H9 (cell line): ENCODE data around the gene LMO3. TPM values are rescaled to one million over a fixed set of nuclear protein-coding genes. Genes with fewer than 3 reads are reported as not detected.

Experiments used
- DNase-seq: peaks from one replicate; pipeline ENCODE4 v3.0.0-alpha.2; 2017
- H2AFZ ChIP-seq: one replicate; pipeline ENCODE4 v1.6.1; 2013; ENCODE audit warnings: mild to moderate bottlenecking, low read length, control low read depth, moderate library complexity
- H2AK5ac ChIP-seq: 2 replicates; pipeline ENCODE4 v1.6.1; 2013; ENCODE audit warnings: low read length, control low read depth, mixed read lengths; ENCODE audit not compliant: insufficient read length
- H2BK120ac ChIP-seq: one replicate; pipeline ENCODE4 v1.6.1; 2013; ENCODE audit warnings: low read depth, mild to moderate bottlenecking, low read length, control low read depth, inconsistent platforms; ENCODE audit not compliant: poor library complexity, severe bottlenecking
- H2BK12ac ChIP-seq: 2 replicates; pipeline ENCODE4 v1.6.1; 2013; ENCODE audit warnings: low read length, control low read depth, mixed read lengths, low read depth; ENCODE audit not compliant: insufficient read length
- H2BK15ac ChIP-seq: 2 replicates; pipeline ENCODE4 v1.6.1; 2013; ENCODE audit warnings: low read depth, low read length, control low read depth
- H2BK20ac ChIP-seq: one replicate; pipeline ENCODE4 v1.6.1; 2013; ENCODE audit warnings: low read depth, mild to moderate bottlenecking, low read length, control low read depth, inconsistent platforms; ENCODE audit not compliant: poor library complexity, severe bottlenecking
- H2BK5ac ChIP-seq: 2 replicates; pipeline ENCODE4 v1.6.1; 2013; ENCODE audit warnings: low read length, control low read depth, mixed read lengths; ENCODE audit not compliant: insufficient read length
- H3K14ac ChIP-seq: 2 replicates; pipeline ENCODE4 v1.6.1; 2013; ENCODE audit warnings: low read length, control low read depth; ENCODE audit not compliant: insufficient read depth
- H3K18ac ChIP-seq: 2 replicates; pipeline ENCODE4 v1.6.1; 2013; ENCODE audit warnings: low read depth, mild to moderate bottlenecking, mixed read lengths, low read length, control low read depth; ENCODE audit not compliant: insufficient read length
- H3K23ac ChIP-seq: 2 replicates; pipeline ENCODE4 v1.6.1; 2013; ENCODE audit warnings: low read length, control low read depth, mixed read lengths, low read depth; ENCODE audit not compliant: insufficient read length
- H3K23me2 ChIP-seq: 2 replicates; pipeline ENCODE4 v1.6.1; 2013; ENCODE audit warnings: low read depth, mild to moderate bottlenecking, mixed read lengths, low read length, control low read depth; ENCODE audit not compliant: insufficient read length, poor library complexity, severe bottlenecking
- H3K27ac ChIP-seq: 2 replicates; pipeline ENCODE4 v1.5.1; 2013; ENCODE audit warnings: low read length, control low read depth, mixed read lengths, low read depth; ENCODE audit not compliant: insufficient read length
- H3K27me3 ChIP-seq: 2 replicates; pipeline ENCODE4 v1.6.1; 2013; ENCODE audit warnings: low read length, control low read depth, inconsistent platforms; ENCODE audit not compliant: insufficient read depth
- H3K4ac ChIP-seq: 2 replicates; pipeline ENCODE4 v1.6.1; 2013; ENCODE audit warnings: low read depth, mild to moderate bottlenecking, control low read depth, inconsistent platforms, low read length, moderate library complexity
- H3K4me1 ChIP-seq: 2 replicates; pipeline ENCODE4 v1.6.1; 2013; ENCODE audit warnings: low read length, control low read depth, inconsistent platforms; ENCODE audit not compliant: insufficient read depth
- H3K4me2 ChIP-seq: 2 replicates; pipeline ENCODE4 v1.6.1; 2013; ENCODE audit warnings: low read length, control low read depth, mixed read lengths; ENCODE audit not compliant: insufficient read length, insufficient read depth
- H3K56ac ChIP-seq: 2 replicates; pipeline ENCODE4 v1.6.1; 2013; ENCODE audit warnings: low read depth, mild to moderate bottlenecking, mixed read lengths, low read length, control low read depth; ENCODE audit not compliant: insufficient read length
- H3K79me1 ChIP-seq: 2 replicates; pipeline ENCODE4 v1.6.1; 2013; ENCODE audit warnings: low read depth, mild to moderate bottlenecking, moderate library complexity, low read length, control low read depth, inconsistent platforms; ENCODE audit not compliant: insufficient read depth, poor library complexity, severe bottlenecking
- H3K79me2 ChIP-seq: 2 replicates; pipeline ENCODE4 v1.6.1; 2013; ENCODE audit warnings: low read length, control low read depth, inconsistent platforms; ENCODE audit not compliant: insufficient read depth
- H3K9ac ChIP-seq: 2 replicates; pipeline ENCODE4 v1.6.1; 2013; ENCODE audit warnings: low read length, control low read depth, mixed read lengths; ENCODE audit not compliant: insufficient read length; ENCODE audit errors: extremely low read depth
- H3K9me3 ChIP-seq: one replicate; pipeline ENCODE4 v1.6.1; 2013; ENCODE audit warnings: low read depth, low read length, inconsistent platforms; ENCODE audit not compliant: control insufficient read depth
- H3T11ph ChIP-seq: one replicate; pipeline ENCODE4 v1.6.1; 2013; ENCODE audit warnings: mild to moderate bottlenecking, low read length, control low read depth, inconsistent platforms
- H4K20me1 ChIP-seq: one replicate; pipeline ENCODE4 v1.6.1; 2013; ENCODE audit not compliant: control insufficient read depth, insufficient read length, insufficient read depth
- H4K5ac ChIP-seq: 2 replicates; pipeline ENCODE4 v1.6.1; 2013; ENCODE audit warnings: low read depth, mild to moderate bottlenecking, mixed read lengths, low read length, control low read depth; ENCODE audit not compliant: insufficient read length
- H4K8ac ChIP-seq: replicated peaks from 2 replicates; pipeline ENCODE4 v1.6.1; 2013; ENCODE audit warnings: low read length, control low read depth, mixed read lengths, low read depth; ENCODE audit not compliant: insufficient read length
- H4K91ac ChIP-seq: 2 replicates; pipeline ENCODE4 v1.6.1; 2013; ENCODE audit warnings: low read depth, mild to moderate bottlenecking, moderate library complexity, mixed read lengths, low read length, control low read depth; ENCODE audit not compliant: insufficient read length
- H3K27ac Mint-ChIP-seq, 3 experiments: 2 replicates in 2 of 3; 3 replicates in 1 of 3; pipeline ENCODE4 v1.8.0; 2020 to 2021; ENCODE audit warnings: mixed read lengths in 3 of 3, mild to moderate bottlenecking in 1 of 3, moderate library complexity in 1 of 3
- H3K27me3 Mint-ChIP-seq: 2 replicates; pipeline ENCODE4 v1.8.0; 2021; ENCODE audit warnings: low read depth, mild to moderate bottlenecking, moderate library complexity, mixed read lengths
- H3K36me3 Mint-ChIP-seq, 3 experiments: 2 replicates in 2 of 3; 3 replicates in 1 of 3; pipeline ENCODE4 v1.8.0; 2020 to 2021; ENCODE audit warnings: low read depth in 3 of 3, mixed read lengths in 3 of 3; ENCODE audit not compliant: insufficient read depth in 1 of 3
- H3K4me1 Mint-ChIP-seq, 2 experiments: 2 replicates each; pipeline ENCODE4 v1.8.0; 2020; ENCODE audit warnings: mixed read lengths in 2 of 2
- H3K4me3 Mint-ChIP-seq, 2 experiments: 2 replicates in 1 of 2; 3 replicates in 1 of 2; pipeline ENCODE4 v1.8.0; 2020 to 2021; ENCODE audit warnings: mild to moderate bottlenecking in 2 of 2, mixed read lengths in 2 of 2, moderate library complexity in 1 of 2
- H3K9me3 Mint-ChIP-seq, 2 experiments: 2 replicates in 1 of 2; 3 replicates in 1 of 2; pipeline ENCODE4 v1.8.0; 2020; ENCODE audit warnings: mild to moderate bottlenecking in 2 of 2, mixed read lengths in 2 of 2, moderate library complexity in 1 of 2
- CTCF ChIP-seq: fragments of 200-600 bp; sonication (generic); conservative IDR thresholded peaks from 3 replicates; pipeline ENCODE4 v1.8.0; 2021; ENCODE audit warnings: antibody characterized with exemption, mild to moderate bottlenecking
- total RNA-seq: library from RNA; stranded (reverse); gene quantifications from 2 replicates; pipeline ENCODE4 v1.2.1, GENCODE V29; 2021

Gene LMO3
- total RNA-seq, 1 experiment from 2014 or later: not detected

- Histone ChIP-seq H4K20me1 (no peaks in the 10 kb centered on the region), H3K4me2 (no peak overlapping the region)
- no peaks in the 10 kb centered on the region for H3K9me3 Mint-ChIP-seq
These were observed 82.0 kb downstream of the LMO3 start for GRCh38 chr12:16523951-16524331.

More at GRCh38 chr12:16523951-16524331, 82.0 kb downstream of the LMO3 start:
- Histone ChIP-seq H3K9ac (no peak overlapping the region), H3K4ac (no peak overlapping the region), H2BK120ac (no peak overlapping the region), H3K79me2 (no peaks in the 10 kb centered on the region), H3K4me1 (no peaks in the 10 kb centered on the region), H3T11ph (no peak overlapping the region), H2BK5ac (no peak overlapping the region), H4K5ac (no peak overlapping the region), H2AK5ac (no peak overlapping the region), H2BK15ac (no peak overlapping the region), H3K27ac (no peak overlapping the region), H3K79me1 (no peaks in the 10 kb centered on the region), H2AFZ (no peak overlapping the region), H3K56ac (no peak overlapping the region), H2BK12ac (no peak overlapping the region), H3K27me3 (no peaks in the 10 kb centered on the region), H4K8ac (no peak overlapping the region), H3K18ac (no peak overlapping the region), H3K23ac (no peak overlapping the region), H3K14ac (no peak overlapping the region), H3K23me2 (no peaks in the 10 kb centered on the region), H2BK20ac (no peak overlapping the region), H3K9me3 (no peaks in the 10 kb centered on the region), H4K91ac (no peak overlapping the region)
- no peak for DNase-seq
- no peak overlapping the region for H3K4me3 Mint-ChIP-seq
- peaks cover 6 to 7% of the 10 kb centered on the region in 2 experiments; a peak in 2 of 4 replicates for H3K4me1 Mint-ChIP-seq
- no peak for TF ChIP-seq CTCF
- H3K27me3 Mint-ChIP-seq: no peaks in the 10 kb centered on the region
- no peak overlapping the region for H3K27ac Mint-ChIP-seq
- H3K36me3 Mint-ChIP-seq: no peaks in the 10 kb centered on the region
